ENCODE results near the gene LRRC41. TPM values are rescaled to one million over a fixed set of nuclear protein-coding genes. Genes with fewer than 3 reads are reported as not detected.
A peak's percentile ranks its signal among the peaks of the same experiment; 100 is the strongest.
"Not testable (repeated sequence)": the region's sequence is repeated elsewhere in the genome, so short reads cannot be mapped to it uniquely, and the experiment has no call there.

LRRC41 gene
- polyA plus RNA-seq, 4 donors = 20.8 to 64.3 (median 30.1) TPM

DNA sequence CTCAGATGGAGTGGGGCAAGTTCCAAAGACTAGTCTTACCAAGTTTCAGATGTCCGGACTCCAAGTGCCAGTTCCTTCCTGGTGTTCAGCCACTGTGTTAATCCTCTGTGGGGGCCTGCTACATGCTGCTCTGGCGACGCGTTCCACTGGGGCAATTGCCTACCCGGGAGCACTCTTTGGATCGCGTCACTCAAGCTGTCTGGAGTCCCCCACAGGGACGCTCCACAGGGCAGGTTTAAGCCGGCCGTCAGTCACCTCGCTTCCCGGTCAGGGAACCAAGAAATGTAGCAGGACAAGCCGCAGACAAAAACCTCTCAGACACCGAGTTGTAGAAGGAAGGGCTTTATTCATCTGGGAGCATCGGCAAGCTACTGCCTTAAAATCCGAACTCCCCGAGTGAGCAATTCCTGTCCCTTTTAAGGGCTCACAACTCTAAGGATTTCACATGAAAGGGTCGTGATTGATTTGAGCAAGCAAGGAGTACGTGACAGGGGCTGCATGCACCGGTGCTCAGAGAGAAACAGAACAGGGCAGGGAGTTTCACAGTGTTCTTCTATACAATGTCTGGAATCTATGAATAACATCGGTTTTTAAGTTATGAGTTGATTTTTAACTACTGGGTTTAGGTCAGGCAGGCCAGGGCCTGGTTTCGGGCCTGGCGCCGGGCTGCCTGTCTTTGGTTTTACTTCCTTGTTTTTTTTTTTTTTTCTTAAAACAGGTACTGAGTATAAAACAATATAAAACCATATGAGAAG is 28.5 kb upstream of the LRRC41 start:
- H3K27me3 ChIP-seq (ENCODE audit: control insufficient read depth in 3 of 3, insufficient read depth in 3 of 3, low read length in 3 of 3); H3K4me1 ChIP-seq (ENCODE audit: control insufficient read depth in 3 of 3, insufficient read depth in 2 of 3, low read depth in 1 of 3, low read length in 2 of 3); DNase-seq; FAIRE-seq; H3K9me3 ChIP-seq (ENCODE audit: control insufficient read depth in 2 of 2, insufficient read depth in 1 of 2, low read depth in 1 of 2, low read length in 1 of 2); H3K36me3 ChIP-seq (ENCODE audit: control insufficient read depth in 3 of 3, insufficient read depth in 2 of 3, low read depth in 1 of 3, low read length in 3 of 3); H3K4me3 ChIP-seq (ENCODE audit: low read depth in 1 of 3, low read length in 3 of 3): not testable (repeated sequence)
- 79 to 87% (median 83%) methylated on average over 24 of the region's 24 CpGs for WGBS, 3 donors
- peak overlapping the region in 1 of 3 donors; percentile 77 for H3K27ac ChIP-seq (ENCODE audit: low read depth in 1 of 3, low read length in 2 of 3)

GRCh38 chr1:46330381-46330780 is 27.0 kb upstream of the LRRC41 start:
- H3K36me3 ChIP-seq (ENCODE audit: control insufficient read depth in 3 of 3, insufficient read depth in 2 of 3, low read depth in 1 of 3, low read length in 3 of 3); DNase-seq; H3K4me3 ChIP-seq (ENCODE audit: low read depth in 1 of 3, low read length in 3 of 3); H3K27ac ChIP-seq (ENCODE audit: low read depth in 1 of 3, low read length in 2 of 3); FAIRE-seq; H3K9me3 ChIP-seq (ENCODE audit: control insufficient read depth in 2 of 2, insufficient read depth in 1 of 2, low read depth in 1 of 2, low read length in 1 of 2); H3K27me3 ChIP-seq (ENCODE audit: control insufficient read depth in 3 of 3, insufficient read depth in 3 of 3, low read length in 3 of 3); H3K4me1 ChIP-seq (ENCODE audit: control insufficient read depth in 3 of 3, insufficient read depth in 2 of 3, low read depth in 1 of 3, low read length in 2 of 3): not testable (repeated sequence)
- WGBS, 3 donors = 88 to 96% (median 93%) methylated on average over 2 of the region's 2 CpGs

GRCh38 chr1:46329807-46330206 is 26.4 kb upstream of the LRRC41 start:
- DNase-seq = not testable (repeated sequence)

DNA sequence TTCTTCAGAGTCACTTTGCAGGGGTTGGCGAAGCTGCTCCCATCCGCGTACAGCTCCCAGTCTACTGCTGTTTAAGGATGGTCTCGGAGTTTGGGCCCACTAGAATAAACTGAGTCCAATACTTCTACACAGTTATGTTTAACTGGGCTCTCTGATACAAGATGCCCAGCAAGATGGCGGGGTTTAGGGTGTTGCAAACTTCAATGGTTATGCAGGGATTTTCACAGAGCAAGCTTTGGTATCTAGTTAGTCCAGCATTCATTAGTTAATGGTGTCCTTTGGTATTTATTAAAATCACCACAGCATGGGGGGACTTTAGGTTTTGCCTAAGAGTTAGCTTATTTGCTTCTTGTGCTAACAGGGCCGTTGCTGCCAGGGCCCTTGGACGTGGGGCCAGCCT is 24.8 kb upstream of the LRRC41 start:
- H3K4me3 ChIP-seq (ENCODE audit: low read depth in 1 of 3, low read length in 3 of 3); H3K36me3 ChIP-seq (ENCODE audit: control insufficient read depth in 3 of 3, insufficient read depth in 2 of 3, low read depth in 1 of 3, low read length in 3 of 3); H3K9me3 ChIP-seq (ENCODE audit: control insufficient read depth in 2 of 2, insufficient read depth in 1 of 2, low read depth in 1 of 2, low read length in 1 of 2); H3K27ac ChIP-seq (ENCODE audit: low read depth in 1 of 3, low read length in 2 of 3); H3K27me3 ChIP-seq (ENCODE audit: control insufficient read depth in 3 of 3, insufficient read depth in 3 of 3, low read length in 3 of 3); FAIRE-seq; H3K4me1 ChIP-seq (ENCODE audit: control insufficient read depth in 3 of 3, insufficient read depth in 2 of 3, low read depth in 1 of 3, low read length in 2 of 3); DNase-seq: not testable (repeated sequence)
- WGBS, 3 donors = 92 to 95% (median 92%) methylated on average over 7 of the region's 7 CpGs

More at GRCh38 chr1:46329807-46330206, 26.4 kb upstream of the LRRC41 start:
- H3K4me1 ChIP-seq (ENCODE audit: control insufficient read depth in 3 of 3, insufficient read depth in 2 of 3, low read depth in 1 of 3, low read length in 2 of 3); H3K36me3 ChIP-seq (ENCODE audit: control insufficient read depth in 3 of 3, insufficient read depth in 2 of 3, low read depth in 1 of 3, low read length in 3 of 3); H3K27ac ChIP-seq (ENCODE audit: low read depth in 1 of 3, low read length in 2 of 3); H3K9me3 ChIP-seq (ENCODE audit: control insufficient read depth in 2 of 2, insufficient read depth in 1 of 2, low read depth in 1 of 2, low read length in 1 of 2); H3K27me3 ChIP-seq (ENCODE audit: control insufficient read depth in 3 of 3, insufficient read depth in 3 of 3, low read length in 3 of 3); FAIRE-seq; H3K4me3 ChIP-seq (ENCODE audit: low read depth in 1 of 3, low read length in 3 of 3): not testable (repeated sequence)
- 65 to 80% (median 74%) methylated on average over 4 to 5 of the region's 7 CpGs for WGBS, 3 donors

DNA sequence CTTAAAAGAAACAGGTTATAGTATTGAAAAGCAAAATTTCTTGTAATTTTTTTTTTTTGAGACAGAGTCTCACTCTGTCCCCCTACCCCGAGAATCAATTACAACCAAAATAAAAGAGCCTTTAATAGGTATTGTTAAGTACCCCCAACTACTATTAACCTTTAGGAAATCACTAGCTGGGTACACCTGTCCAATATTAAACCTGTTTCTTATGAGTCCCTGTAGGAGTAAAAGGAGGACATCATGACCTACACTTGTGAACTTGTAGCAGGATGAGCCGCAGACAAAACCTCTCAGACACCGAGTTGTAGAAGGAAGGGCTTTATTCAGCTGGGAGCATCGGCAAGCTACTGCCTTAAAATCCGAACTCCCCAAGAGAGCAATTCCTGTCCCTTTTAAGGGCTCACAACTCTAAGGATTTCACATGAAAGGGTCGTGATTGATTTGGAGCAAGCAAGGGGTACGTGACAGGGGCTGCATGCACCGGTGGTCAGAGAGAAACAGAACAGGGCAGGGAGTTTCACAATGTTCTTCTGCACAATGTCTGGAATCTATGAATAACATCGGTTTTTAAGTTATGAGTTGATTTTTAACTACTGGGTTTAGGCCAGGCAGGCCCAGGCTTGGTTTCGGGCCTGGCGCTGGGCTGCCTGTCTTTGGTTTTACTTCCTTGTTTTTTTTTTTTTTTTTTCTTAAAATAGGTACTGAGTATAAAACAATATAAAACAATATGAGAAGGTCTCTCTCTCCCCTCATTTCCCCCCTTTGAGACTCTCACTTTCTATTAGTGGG is 22.1 kb upstream of the LRRC41 start:
- H3K9me3 ChIP-seq (ENCODE audit: control insufficient read depth in 2 of 2, insufficient read depth in 1 of 2, low read depth in 1 of 2, low read length in 1 of 2); H3K27me3 ChIP-seq (ENCODE audit: control insufficient read depth in 3 of 3, insufficient read depth in 3 of 3, low read length in 3 of 3); FAIRE-seq; H3K4me1 ChIP-seq (ENCODE audit: control insufficient read depth in 3 of 3, insufficient read depth in 2 of 3, low read depth in 1 of 3, low read length in 2 of 3); H3K36me3 ChIP-seq (ENCODE audit: control insufficient read depth in 3 of 3, insufficient read depth in 2 of 3, low read depth in 1 of 3, low read length in 3 of 3); DNase-seq; H3K4me3 ChIP-seq (ENCODE audit: low read depth in 1 of 3, low read length in 3 of 3): not testable (repeated sequence)
- WGBS, 3 donors = 85 to 92% (median 90%) methylated on average over 11 of the region's 11 CpGs
- H3K27ac ChIP-seq (ENCODE audit: low read depth in 1 of 3, low read length in 2 of 3) = peak overlapping the region in 1 of 3 donors; percentile 20

GRCh38 chr1:46322191-46322590 is 18.8 kb upstream of the LRRC41 start:
- not testable (repeated sequence) for H3K27me3 ChIP-seq (ENCODE audit: control insufficient read depth in 3 of 3, insufficient read depth in 3 of 3, low read length in 3 of 3); FAIRE-seq; H3K4me1 ChIP-seq (ENCODE audit: control insufficient read depth in 3 of 3, insufficient read depth in 2 of 3, low read depth in 1 of 3, low read length in 2 of 3); DNase-seq; H3K36me3 ChIP-seq (ENCODE audit: control insufficient read depth in 3 of 3, insufficient read depth in 2 of 3, low read depth in 1 of 3, low read length in 3 of 3); H3K27ac ChIP-seq (ENCODE audit: low read depth in 1 of 3, low read length in 2 of 3); H3K4me3 ChIP-seq (ENCODE audit: low read depth in 1 of 3, low read length in 3 of 3); H3K9me3 ChIP-seq (ENCODE audit: control insufficient read depth in 2 of 2, insufficient read depth in 1 of 2, low read depth in 1 of 2, low read length in 1 of 2)
- WGBS, 3 donors = 92 to 99% (median 96%) methylated on average over 6 of the region's 6 CpGs

DNA sequence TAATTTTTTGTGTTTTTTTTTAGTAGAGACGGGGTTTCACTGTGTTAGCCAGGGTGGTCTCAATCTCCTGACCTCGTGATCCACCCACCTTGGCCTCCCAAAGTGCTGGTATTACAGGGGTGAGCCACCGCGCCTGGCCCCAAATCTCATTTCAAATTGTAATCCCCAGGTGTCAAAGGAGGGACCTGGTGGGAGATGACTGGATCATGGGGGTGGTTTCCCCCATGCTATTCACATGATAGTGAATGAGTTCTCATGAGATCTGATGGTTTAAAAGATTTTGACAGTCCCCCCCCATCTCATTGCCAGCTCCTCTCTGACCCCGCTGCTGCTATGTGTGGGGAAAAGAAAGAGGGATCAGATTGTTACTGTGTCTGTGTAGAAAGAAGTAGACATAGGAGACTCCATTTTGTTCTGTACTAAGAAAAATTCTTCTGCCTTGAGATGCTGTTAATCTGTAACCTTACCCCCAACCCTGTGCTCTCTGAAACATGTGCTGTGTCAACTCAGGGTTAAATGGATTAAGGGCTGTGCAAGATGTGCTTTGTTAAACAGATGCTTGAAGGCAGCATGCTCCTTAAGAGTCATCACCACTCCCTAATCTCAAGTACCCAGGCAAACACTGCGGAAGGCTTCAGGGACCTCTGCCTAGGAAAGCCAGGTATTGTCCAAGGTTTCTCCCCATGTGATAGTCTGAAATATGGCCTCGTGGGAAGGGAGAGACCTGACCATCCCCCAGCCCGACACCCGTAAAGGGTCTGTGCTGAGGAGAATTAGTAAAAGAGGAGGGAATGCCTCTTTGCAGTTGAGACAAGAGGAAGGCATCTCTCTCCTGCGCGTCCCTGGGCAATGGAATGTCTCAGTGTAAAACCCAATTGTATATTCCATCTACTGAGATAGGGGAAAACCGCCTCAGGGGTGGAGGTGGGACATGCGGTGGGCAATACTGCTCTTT is 16.8 kb upstream of the LRRC41 start:
- H3K27me3 ChIP-seq (ENCODE audit: control insufficient read depth in 3 of 3, insufficient read depth in 3 of 3, low read length in 3 of 3); FAIRE-seq; H3K4me3 ChIP-seq (ENCODE audit: low read depth in 1 of 3, low read length in 3 of 3); DNase-seq; H3K4me1 ChIP-seq (ENCODE audit: control insufficient read depth in 3 of 3, insufficient read depth in 2 of 3, low read depth in 1 of 3, low read length in 2 of 3); H3K9me3 ChIP-seq (ENCODE audit: control insufficient read depth in 2 of 2, insufficient read depth in 1 of 2, low read depth in 1 of 2, low read length in 1 of 2); H3K27ac ChIP-seq (ENCODE audit: low read depth in 1 of 3, low read length in 2 of 3): not testable (repeated sequence)
- 77 to 96% (median 94%) methylated on average over 8 to 12 of the region's 13 CpGs for WGBS, 3 donors
- H3K36me3 ChIP-seq (ENCODE audit: control insufficient read depth in 3 of 3, insufficient read depth in 2 of 3, low read depth in 1 of 3, low read length in 3 of 3) = peaks cover 2 to 14% (median 6%) of the 10 kb centered on the region in 3 donors

DNA sequence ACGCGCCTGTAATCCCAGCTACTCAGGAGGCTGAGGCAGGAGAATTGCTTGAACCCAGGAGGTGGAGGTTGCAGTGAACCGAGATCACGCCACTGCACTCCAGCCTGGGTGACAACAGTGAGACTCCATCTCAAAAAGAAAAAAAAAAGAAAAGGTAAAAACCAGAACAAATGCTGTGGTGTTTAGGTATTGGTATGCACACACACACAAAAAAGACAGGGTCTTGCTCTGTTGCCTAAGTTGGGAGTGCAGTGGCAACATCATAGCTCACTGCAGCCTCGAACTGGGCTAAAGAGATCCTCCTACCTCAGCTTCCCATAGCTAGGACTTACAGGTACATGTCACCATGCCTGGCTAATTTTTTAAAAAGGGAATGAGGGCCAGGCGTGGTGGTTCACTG is 15.9 kb upstream of the LRRC41 start:
- H3K27me3 ChIP-seq (ENCODE audit: control insufficient read depth in 3 of 3, insufficient read depth in 3 of 3, low read length in 3 of 3) = not testable (repeated sequence)
- 89 to 95% (median 94%) methylated on average over 6 of the region's 6 CpGs for WGBS, 3 donors

More for the DNA sequence above, 15.9 kb upstream of the LRRC41 start:
- not testable (repeated sequence) for H3K9me3 ChIP-seq (ENCODE audit: control insufficient read depth in 2 of 2, insufficient read depth in 1 of 2, low read depth in 1 of 2, low read length in 1 of 2); H3K27ac ChIP-seq (ENCODE audit: low read depth in 1 of 3, low read length in 2 of 3); H3K4me1 ChIP-seq (ENCODE audit: control insufficient read depth in 3 of 3, insufficient read depth in 2 of 3, low read depth in 1 of 3, low read length in 2 of 3); DNase-seq; FAIRE-seq; H3K4me3 ChIP-seq (ENCODE audit: low read depth in 1 of 3, low read length in 3 of 3)
- peaks cover 4 to 20% (median 9%) of the 10 kb centered on the region in 3 donors for H3K36me3 ChIP-seq (ENCODE audit: control insufficient read depth in 3 of 3, insufficient read depth in 2 of 3, low read depth in 1 of 3, low read length in 3 of 3)

Data from small intestine (tissue), 7 donors.